BE2C (cell line): ENCODE results near the gene CP.

Source experiments
- DNase-seq: peaks from one replicate; pipeline ENCODE4 v3.0.0-alpha.2; 2020
- H3K27me3 ChIP-seq: fragments of 250-450 bp; sonication (Bioruptor Pico); 2 replicates; pipeline ENCODE4 v1.5.1; 2020; ENCODE audit warnings: mild to moderate bottlenecking
- H3K36me3 ChIP-seq: fragments of 250-450 bp; sonication (Bioruptor Pico); 2 replicates; pipeline ENCODE4 v1.5.1; 2020; ENCODE audit warnings: mild to moderate bottlenecking
- H3K4me1 ChIP-seq: fragments of 250-450 bp; sonication (Bioruptor Pico); 2 replicates; pipeline ENCODE4 v1.5.1; 2020
- H3K4me3 ChIP-seq: 2 replicates; pipeline ENCODE4 v1.5.1; 2011; ENCODE audit warnings: low read depth, low read length
- H3K9me3 ChIP-seq: fragments of 250-450 bp; sonication (Bioruptor Pico); 2 replicates; pipeline ENCODE4 v1.5.1; 2020
- CTCF ChIP-seq: IDR thresholded peaks from 2 replicates; pipeline ENCODE4 v1.5.1; 2012; ENCODE audit warnings: mild to moderate bottlenecking, low read depth, low read length

CP gene

GRCh38 chr3:149162007-149162406 is 59.6 kb downstream of the CP start:
- H3K4me3 ChIP-seq, result no peak overlapping the region
- no peak for DNase-seq
- H3K27me3 ChIP-seq, result no peaks in the 10 kb centered on the region
- H3K36me3 ChIP-seq, result peaks cover 3% of the 10 kb centered on the region
- no peak for TF ChIP-seq CTCF
- H3K9me3 ChIP-seq, result no peaks in the 10 kb centered on the region
- 0 out of 2 replicates have a peak, but pooled peaks cover 3% of the 10 kb centered on the region for H3K4me1 ChIP-seq

- no peak overlapping the region for H3K4me3 ChIP-seq
- no peaks in the 10 kb centered on the region for H3K9me3 ChIP-seq
- H3K4me1 ChIP-seq, result 0 out of 2 replicates have a peak, but pooled peaks cover 3% of the 10 kb centered on the region
- DNase-seq, result no peak
- TF ChIP-seq CTCF, result no peak
- H3K36me3 ChIP-seq, result peaks cover 3% of the 10 kb centered on the region
- no peaks in the 10 kb centered on the region for H3K27me3 ChIP-seq
These were observed 60.8 kb downstream of the CP start for GRCh38 chr3:149160754-149161300.

GRCh38 chr3:149153402-149153801 is 68.2 kb downstream of the CP start:
- Histone ChIP-seq H3K36me3 (peaks cover 5% of the 10 kb centered on the region; the same call in 1 of the 2 replicates), H3K4me1 (peaks cover 22% of the 10 kb centered on the region), H3K9me3 (no peaks in the 10 kb centered on the region), H3K4me3 (no peak overlapping the region), H3K27me3 (no peaks in the 10 kb centered on the region)
- DNase-seq, result peak; percentile 31
- no peak for TF ChIP-seq CTCF

- Histone ChIP-seq H3K36me3 (peaks cover 5% of the 10 kb centered on the region; the same call in 1 of the 2 replicates), H3K4me1 (peaks cover 22% of the 10 kb centered on the region)
- no peak for DNase-seq
These were observed 69.2 kb downstream of the CP start for GRCh38 chr3:149152420-149152819.

GRCh38 chr3:149151843-149152242 is 69.8 kb downstream of the CP start:
- no peaks in the 10 kb centered on the region for H3K27me3 ChIP-seq
- H3K4me1 ChIP-seq, result peaks cover 22% of the 10 kb centered on the region
- no peak overlapping the region for H3K4me3 ChIP-seq
- peaks cover 5% of the 10 kb centered on the region; the same call in 1 of the 2 replicates for H3K36me3 ChIP-seq
- TF ChIP-seq CTCF, result no peak
- peak; percentile 30 for DNase-seq
- H3K9me3 ChIP-seq, result no peaks in the 10 kb centered on the region

More at GRCh38 chr3:149152420-149152819, 69.2 kb downstream of the CP start:
- H3K4me3 ChIP-seq, result no peak overlapping the region
- H3K27me3 ChIP-seq, result no peaks in the 10 kb centered on the region
- no peak for TF ChIP-seq CTCF
- no peaks in the 10 kb centered on the region for H3K9me3 ChIP-seq

- Histone ChIP-seq H3K36me3 (peaks cover 5% of the 10 kb centered on the region; the same call in 1 of the 2 replicates), H3K4me3 (no peak overlapping the region), H3K4me1 (peaks cover 22% of the 10 kb centered on the region), H3K9me3 (no peaks in the 10 kb centered on the region), H3K27me3 (no peaks in the 10 kb centered on the region)
- no peak for DNase-seq
- no peak for TF ChIP-seq CTCF
These were observed 71.2 kb downstream of the CP start for GRCh38 chr3:149150436-149150835.
